ENCODE measurements around the gene B4GALNT1.
"Not testable (repeated sequence)": the region's sequence is repeated elsewhere in the genome, so short reads cannot be mapped to it uniquely, and the experiment has no call there.

B4GALNT1 gene

DNA sequence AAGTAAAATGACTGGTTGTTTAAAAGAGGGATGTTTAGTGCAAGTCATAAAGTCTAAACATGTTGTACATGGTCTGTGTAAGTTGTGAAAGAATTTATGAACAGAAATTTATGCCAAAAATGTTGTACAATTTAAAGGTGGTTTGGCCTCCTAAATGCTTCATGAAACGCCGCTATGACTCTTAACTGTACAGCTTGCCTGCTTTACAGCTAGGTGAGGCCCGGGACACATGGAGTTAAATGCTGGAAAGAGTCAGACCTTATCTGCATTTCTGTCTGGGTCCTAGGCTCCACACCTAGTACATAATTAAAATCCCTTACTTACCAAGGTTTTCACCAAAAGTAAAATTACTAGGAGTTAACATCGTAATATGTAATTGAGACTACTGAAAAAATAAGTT lies 28.4 kb upstream of the B4GALNT1 start:
- no peak overlapping the region for H3K4me3 ChIP-seq
- TF ChIP-seq, protein P1, sequence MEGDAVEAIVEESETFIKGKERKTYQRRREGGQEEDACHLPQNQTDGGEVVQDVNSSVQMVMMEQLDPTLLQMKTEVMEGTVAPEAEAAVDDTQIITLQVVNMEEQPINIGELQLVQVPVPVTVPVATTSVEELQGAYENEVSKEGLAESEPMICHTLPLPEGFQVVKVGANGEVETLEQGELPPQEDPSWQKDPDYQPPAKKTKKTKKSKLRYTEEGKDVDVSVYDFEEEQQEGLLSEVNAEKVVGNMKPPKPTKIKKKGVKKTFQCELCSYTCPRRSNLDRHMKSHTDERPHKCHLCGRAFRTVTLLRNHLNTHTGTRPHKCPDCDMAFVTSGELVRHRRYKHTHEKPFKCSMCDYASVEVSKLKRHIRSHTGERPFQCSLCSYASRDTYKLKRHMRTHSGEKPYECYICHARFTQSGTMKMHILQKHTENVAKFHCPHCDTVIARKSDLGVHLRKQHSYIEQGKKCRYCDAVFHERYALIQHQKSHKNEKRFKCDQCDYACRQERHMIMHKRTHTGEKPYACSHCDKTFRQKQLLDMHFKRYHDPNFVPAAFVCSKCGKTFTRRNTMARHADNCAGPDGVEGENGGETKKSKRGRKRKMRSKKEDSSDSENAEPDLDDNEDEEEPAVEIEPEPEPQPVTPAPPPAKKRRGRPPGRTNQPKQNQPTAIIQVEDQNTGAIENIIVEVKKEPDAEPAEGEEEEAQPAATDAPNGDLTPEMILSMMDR (IDR thresholded peaks at IDR 0.05), result no peak

DNA sequence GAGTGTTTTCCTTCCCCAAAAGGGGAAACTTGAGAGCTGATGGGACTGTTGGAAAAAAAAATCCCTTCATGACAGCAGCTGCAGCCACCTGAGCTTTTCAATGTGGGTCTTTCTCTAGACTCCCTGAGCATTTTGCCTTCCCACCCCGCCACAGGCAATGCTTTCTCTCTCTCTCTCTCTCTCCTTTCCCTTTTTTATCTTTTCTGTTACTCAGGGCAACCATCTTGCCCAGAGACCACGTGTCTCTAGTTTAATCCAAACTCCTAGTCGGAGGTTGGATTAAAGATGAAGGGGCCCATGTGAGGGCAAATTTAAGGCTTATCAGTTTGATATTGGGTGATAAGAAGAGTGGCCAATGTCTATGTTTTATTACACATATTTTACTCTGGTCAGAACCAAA lies 25.9 kb upstream of the B4GALNT1 start:
- no peak overlapping the region for H3K4me3 ChIP-seq
- TF ChIP-seq, protein P1 (IDR thresholded peaks at IDR 0.05), result no peak
- no peak for DNase-seq (ENCODE audit: low spot score)

More for the DNA sequence above, 28.4 kb upstream of the B4GALNT1 start:
- no peak overlapping the region for H3K27ac ChIP-seq
- no peak for DNase-seq (ENCODE audit: low spot score)

DNA sequence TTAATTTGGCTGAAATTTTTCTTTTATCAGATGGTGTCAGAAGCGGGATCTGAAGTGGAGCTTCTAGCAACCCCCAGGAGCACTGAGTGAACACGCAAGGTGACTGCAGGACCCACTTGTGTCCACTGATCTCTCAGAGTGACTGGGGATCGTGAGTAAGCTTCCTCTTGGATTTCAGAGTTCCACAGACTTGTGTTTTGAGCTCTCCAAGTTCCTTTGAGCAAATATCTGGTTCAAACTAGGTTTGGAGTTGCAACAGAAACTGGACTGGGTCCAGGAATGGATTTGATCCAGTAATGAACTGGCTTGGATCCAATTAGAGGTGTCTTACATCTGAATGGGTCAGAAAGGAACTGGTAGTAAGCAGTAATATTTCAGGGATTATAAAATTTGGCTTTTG lies 24.7 kb upstream of the B4GALNT1 start:
- DNase-seq (ENCODE audit: low spot score), result no peak
- Histone ChIP-seq H3K27ac (no peak overlapping the region), H3K4me3 (no peak overlapping the region)
- TF ChIP-seq, protein P1 (IDR thresholded peaks at IDR 0.05), result no peak

More for the DNA sequence above, 25.9 kb upstream of the B4GALNT1 start:
- no peak overlapping the region for H3K27ac ChIP-seq

DNA sequence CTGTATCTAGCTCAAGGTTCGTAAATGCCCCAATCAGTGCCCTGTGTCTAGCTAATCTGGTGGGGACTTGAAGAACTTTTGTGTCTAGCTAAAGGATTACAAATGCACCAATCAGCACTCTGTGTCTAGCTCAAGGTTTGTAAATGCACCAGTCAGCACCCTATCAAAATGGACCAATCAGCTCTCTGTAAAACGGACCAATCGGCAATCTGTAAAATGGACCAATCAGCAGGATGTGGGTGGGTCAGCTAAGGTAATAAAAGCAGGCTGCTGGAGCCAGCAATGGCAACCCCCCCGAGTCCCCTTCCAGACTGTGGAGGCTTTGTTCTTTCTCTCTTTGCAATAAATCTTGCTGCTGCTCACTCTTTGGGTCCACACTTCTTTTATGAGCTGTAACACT lies 23.4 kb upstream of the B4GALNT1 start:
- not testable (repeated sequence) for H3K27ac ChIP-seq; DNase-seq (ENCODE audit: low spot score); H3K4me3 ChIP-seq

DNA sequence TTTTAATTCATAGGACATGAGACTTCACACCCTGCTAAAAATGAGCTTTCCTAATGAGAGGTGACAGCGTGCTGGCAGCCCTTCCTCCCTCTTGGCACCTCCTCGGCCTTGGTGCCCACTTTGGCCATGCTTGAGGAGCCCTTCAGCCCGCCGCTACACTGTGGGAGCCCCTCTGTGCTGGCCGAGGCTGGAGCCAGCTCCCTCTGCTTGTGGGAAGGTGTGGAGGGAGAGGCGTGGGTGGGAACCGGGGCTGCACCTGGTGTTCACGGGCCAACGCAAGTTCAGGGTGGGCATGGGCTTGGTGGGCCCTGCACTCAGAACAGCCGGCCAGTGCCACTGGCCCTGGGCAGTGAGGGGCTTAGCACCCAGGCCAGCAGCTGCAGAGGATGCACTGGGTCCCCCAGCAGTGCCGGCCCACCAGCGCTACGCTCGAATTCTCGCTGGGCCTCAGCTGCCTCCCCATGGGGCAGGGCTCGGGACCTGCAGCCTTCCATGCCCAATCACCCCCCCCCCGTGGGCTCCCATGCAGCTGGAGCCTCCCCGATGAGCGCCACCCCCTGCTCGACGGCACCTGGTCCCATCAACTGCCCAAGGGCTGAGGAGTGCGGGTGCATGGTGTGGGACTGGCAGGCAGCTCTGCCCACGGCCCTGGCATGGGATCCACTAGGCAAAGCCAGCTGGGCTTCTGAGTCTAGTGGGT lies 22.7 kb upstream of the B4GALNT1 start:
- H3K27ac ChIP-seq, result no peak overlapping the region
- TF ChIP-seq, protein P1 (IDR thresholded peaks at IDR 0.05), result no peak
- no peak for DNase-seq (ENCODE audit: low spot score)
- H3K4me3 ChIP-seq, result no peak overlapping the region

DNA sequence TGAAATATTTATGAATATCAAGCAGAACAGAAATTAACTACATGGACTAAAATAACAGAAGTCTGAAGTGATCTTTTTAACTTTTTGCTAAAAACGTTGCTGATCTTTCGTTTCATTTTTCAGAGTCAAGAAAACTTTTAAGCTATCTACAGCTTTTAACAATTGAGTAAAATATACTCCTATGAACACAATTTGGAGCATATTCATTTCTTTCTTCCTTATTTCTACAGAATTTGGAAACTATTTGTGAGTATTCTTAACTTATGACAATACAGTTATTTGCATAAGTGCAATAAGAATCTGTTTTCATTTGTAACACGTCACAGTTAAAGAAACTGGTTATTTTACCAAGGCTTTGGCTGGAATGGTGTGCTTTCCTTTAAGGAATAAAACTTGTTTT lies 21.0 kb upstream of the B4GALNT1 start:
- DNase-seq (ENCODE audit: low spot score), result no peak
- Histone ChIP-seq H3K27ac (no peak overlapping the region), H3K4me3 (no peak overlapping the region)
- TF ChIP-seq, protein P1 (IDR thresholded peaks at IDR 0.05), result no peak

DNA sequence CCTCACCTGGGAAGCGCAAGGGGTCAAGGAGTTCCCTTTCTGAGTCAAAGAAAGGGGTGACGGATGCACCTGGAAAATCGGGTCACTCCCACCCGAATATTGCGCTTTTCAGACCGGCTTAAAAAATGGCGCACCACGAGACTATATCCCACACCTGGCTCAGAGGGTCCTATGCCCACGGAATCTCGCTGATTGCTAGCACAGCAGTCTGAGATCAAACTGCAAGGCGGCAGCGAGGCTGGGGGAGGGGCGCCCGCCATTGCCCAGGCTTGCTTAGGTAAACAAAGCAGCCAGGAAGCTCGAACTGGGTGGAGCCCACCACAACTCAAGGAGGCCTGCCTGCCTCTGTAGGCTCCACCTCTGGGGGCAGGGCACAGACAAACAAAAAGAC lies 13.7 kb upstream of the B4GALNT1 start:
- H3K4me3 ChIP-seq; H3K27ac ChIP-seq; DNase-seq (ENCODE audit: low spot score): not testable (repeated sequence)

DNA sequence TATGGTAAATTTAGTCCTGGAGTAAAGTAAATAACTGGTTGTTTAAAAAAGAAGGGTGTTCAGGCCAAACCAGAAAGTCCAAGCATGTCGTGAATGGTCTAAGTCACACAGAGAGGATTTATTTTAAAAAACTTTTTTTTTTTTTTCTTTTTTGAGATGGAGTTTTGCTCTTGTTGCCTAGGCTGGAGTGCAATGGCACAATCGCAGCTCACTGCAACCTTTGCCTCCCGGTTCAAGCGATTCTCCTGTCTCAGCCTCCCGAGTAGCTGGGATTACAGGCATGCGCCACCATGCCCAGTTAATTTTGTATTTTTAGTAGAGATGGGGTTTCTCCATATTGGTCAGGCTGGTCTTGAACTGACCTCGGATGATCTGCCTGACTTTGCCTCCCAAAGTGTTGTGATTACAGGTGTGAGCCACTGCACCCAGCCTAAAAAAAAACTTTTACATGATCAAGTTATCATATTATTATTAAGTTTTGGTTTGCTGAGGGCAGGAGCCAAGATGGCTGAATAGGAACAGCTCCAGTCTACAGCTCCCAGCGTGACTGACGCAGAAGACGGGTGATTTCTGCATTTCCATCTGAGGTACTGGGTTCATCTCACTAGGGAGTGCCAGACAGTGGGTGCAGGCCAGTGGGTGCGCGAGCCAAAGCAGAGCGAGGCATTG lies 13.1 kb upstream of the B4GALNT1 start:
- H3K4me3 ChIP-seq; DNase-seq (ENCODE audit: low spot score): not testable (repeated sequence)

More for the DNA sequence above, 13.1 kb upstream of the B4GALNT1 start:
- H3K27ac ChIP-seq, result not testable (repeated sequence)

All from coronary artery (tissue), 2 donors.